Upper lobe of left lung (tissue), 4 donors: Measurements from ENCODE around the gene DMXL1.

Experiments used
- CTCF ChIP-seq, 6 experiments: fragments of 450-650 bp in 4 of 6; fragments of 200-600 bp in 2 of 6; sonication (generic) in 2 of 6; IDR thresholded peaks; one replicate each; pipeline ENCODE4 v1.5.1; 2016 to 2019; ENCODE audit warnings: antibody characterized with exemption in 6 of 6
- EP300 ChIP-seq, 4 donors: sonication (generic); formaldehyde crosslinking; IDR thresholded peaks; one replicate each; pipeline ENCODE4 v1.5.1; 2017; ENCODE audit warnings: antibody characterized with exemption in 4 of 4, control low read depth in 2 of 4
- POLR2A ChIP-seq, 4 donors: fragments of 450-650 bp; IDR thresholded peaks; one replicate each; pipeline ENCODE4 v1.5.1; 2016 to 2017; ENCODE audit warnings: antibody characterized with exemption in 4 of 4, mild to moderate bottlenecking in 2 of 4

- TF ChIP-seq CTCF (IDR thresholded peaks at IDR 0.05), result no peak
- TF ChIP-seq EP300 (IDR thresholded peaks at IDR 0.05), result no peak
- TF ChIP-seq POLR2A (IDR thresholded peaks at IDR 0.05), result no peak
Observed at GRCh38 chr5:119048246-119048645, 22.6 kb upstream of the DMXL1 start.
